NCI-H524 (cell line): ENCODE results near the gene TBC1D3B.
"Not testable (repeated sequence)": the region's sequence is repeated elsewhere in the genome, so short reads cannot be mapped to it uniquely, and the experiment has no call there.

ENCODE experiments used
- DNase-seq, 2 experiments: peaks; one replicate each; lab custom pipeline; 2025; lab: John Stamatoyannopoulos, UW

TBC1D3B gene

GRCh38 chr17:36129616-36130015, 46.8 kb downstream of the TBC1D3B start:
- no peak for DNase-seq

- DNase-seq = no peak
Measured at GRCh38 chr17:36128411-36128978, 47.9 kb downstream of the TBC1D3B start.

GRCh38 chr17:36127911-36128310, 48.5 kb downstream of the TBC1D3B start:
- no peak for DNase-seq

- no peak for DNase-seq
Measured at GRCh38 chr17:36127199-36127893, 49.1 kb downstream of the TBC1D3B start.

DNA sequence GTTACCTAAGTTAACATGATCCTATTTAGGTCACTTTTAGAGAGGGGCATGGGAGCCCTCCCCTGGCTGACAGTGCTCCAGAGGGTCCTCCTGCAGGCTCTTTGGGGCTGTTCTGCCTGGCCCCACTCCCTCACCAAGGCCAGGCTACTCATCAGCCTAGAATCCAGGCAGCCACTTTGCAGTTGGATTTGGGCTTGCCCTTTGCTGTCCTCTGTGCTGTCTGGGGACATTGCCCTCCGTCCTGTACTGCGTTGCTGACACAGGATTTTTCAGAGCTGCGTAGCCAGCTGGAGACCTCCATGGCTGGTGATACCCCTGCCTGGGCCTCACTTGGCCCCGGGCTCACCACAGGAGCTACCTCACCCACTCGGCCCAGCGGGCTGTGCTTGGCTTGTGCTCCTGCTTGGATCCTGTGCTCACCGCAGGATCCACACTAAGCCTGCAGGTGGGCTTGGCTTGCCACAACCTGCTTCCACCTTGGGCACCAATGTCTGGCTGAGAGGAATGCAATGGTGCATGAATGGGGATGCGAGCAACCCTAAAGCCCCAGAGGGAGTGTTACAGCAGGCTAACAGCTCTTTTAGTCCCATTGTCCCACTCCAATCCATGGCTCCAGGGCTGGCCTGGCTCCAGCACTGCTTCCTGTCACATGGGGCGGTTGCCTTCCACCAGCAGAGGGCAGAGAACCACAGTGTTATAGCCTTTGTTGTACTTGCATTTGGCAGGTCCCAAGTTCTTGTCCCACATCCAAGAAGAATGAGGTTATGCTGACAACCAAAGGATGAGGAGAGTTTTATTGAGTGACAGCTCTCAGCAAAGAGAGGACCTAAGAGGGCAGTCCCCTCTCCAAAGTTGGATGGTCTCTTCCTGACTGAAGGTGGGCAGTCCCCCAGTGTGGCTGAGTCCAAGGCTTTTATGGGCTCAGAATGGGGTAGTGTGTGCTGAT, 51.3 kb downstream of the TBC1D3B start:
- no peak for DNase-seq

DNA sequence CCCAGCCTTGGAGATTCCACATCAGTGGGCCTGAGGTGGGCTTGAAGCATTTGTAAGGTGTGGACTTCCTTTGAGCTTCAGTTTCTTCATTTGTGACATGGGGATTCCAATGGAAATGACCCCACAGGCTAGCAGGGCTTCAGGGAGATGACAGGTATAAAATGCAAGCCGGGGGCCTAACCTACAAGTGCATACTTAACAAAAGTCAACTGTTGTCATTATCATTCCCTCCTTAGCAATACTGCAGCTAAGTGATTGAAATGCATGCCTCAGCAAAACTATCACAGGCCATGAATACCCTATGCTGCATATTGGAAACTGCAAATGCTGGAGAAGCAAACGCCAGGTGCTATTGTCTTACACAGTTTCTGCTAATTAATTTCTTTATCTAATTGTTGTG, 53.0 kb downstream of the TBC1D3B start:
- no peak for DNase-seq

GRCh38 chr17:36121099-36121498, 55.3 kb downstream of the TBC1D3B start:
- not testable (repeated sequence) for DNase-seq

- no peak for DNase-seq
Measured at GRCh38 chr17:36120221-36120620, 56.2 kb downstream of the TBC1D3B start.

DNA sequence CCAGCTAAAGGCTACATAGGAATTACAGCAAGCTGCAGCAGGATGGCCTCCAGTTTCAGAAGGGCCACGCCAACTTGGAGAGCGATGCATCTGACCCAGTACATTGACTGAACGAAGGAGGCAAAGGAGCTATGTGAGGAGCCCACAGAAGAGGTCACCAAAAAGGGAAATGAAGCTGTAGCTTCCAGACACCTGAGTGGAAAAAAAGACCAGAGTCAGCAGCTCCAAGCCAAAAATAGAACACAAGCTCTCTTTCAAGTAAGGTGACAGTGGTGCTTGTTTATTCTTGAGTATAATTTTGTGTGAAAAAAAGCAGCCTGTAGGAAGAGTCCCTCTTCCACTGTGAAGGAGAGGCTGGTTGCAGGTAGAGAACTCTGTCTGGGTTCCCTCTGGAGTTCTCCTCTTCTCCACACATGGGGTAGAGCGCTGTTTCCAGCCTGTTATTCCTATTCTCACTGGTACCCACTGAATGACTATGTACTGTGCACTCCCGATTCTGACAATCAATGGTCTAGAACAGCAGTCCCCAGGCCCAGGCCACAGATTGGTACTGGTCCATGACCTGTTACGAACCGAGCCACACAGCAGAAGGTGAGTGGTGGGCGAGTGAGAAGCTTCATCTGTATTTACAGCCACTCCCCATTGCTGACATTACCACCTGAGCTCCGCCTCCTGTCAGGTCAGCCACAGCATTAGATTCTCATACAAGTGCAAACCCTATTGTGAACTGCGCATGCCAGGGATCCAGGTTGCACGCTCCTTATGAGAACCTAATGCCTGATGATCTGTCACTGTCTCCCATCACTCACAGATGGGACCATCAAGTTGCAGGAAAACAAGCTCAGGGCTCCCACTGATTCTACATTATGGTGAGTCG, 57.7 kb downstream of the TBC1D3B start:
- DNase-seq = no peak

- DNase-seq = no peak
Measured at GRCh38 chr17:36117505-36118382, 58.7 kb downstream of the TBC1D3B start.
